ENCODE measurements around the gene CORIN.

Gene CORIN

GRCh38 chr4:47647544-47647943 lies 190.3 kb downstream of the CORIN start (continued):
- TF ChIP-seq ZNF692 (tag by site-specific recombination; IDR thresholded peaks at IDR 0.05) = no peak
- TF ChIP-seq, protein P1, sequence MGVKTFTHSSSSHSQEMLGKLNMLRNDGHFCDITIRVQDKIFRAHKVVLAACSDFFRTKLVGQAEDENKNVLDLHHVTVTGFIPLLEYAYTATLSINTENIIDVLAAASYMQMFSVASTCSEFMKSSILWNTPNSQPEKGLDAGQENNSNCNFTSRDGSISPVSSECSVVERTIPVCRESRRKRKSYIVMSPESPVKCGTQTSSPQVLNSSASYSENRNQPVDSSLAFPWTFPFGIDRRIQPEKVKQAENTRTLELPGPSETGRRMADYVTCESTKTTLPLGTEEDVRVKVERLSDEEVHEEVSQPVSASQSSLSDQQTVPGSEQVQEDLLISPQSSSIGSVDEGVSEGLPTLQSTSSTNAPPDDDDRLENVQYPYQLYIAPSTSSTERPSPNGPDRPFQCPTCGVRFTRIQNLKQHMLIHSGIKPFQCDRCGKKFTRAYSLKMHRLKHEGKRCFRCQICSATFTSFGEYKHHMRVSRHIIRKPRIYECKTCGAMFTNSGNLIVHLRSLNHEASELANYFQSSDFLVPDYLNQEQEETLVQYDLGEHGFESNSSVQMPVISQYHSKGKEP (tag by site-specific recombination; IDR thresholded peaks at IDR 0.05) = no peak

DNA sequence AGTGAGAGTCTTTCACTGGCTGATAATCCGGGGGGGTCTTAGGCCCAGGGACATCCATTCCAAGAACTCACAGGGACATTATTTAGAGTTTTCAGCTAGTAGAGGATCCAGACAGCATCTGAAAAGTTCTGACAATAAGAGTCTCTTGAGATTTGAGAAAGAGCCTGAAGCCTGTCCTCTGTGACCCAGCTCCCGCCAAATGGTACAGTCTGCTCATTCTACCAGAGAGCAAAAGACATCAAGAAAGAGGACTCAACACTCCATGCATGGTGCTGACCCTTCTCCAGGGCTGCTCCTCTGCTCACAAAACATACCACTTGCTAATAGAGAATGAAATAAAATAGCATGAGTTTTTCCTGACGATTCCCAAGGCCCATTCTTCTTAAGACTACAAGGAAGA lies 190.8 kb downstream of the CORIN start:
- H3K36me3 ChIP-seq (ENCODE audit: control insufficient read depth in 2 of 2, insufficient read depth in 1 of 2, low read length in 2 of 2) = no peaks in the 10 kb centered on the region
- no peak for TF ChIP-seq ZNF202 (tag by site-specific recombination; IDR thresholded peaks at IDR 0.05; ENCODE audit: borderline replicate concordance)
- no peak for TF ChIP-seq SALL2 (tag by site-specific recombination; IDR thresholded peaks at IDR 0.05; ENCODE audit: borderline replicate concordance)
- TF ChIP-seq ZBTB26 (tag by site-specific recombination; optimal IDR thresholded peaks at IDR 0.05) = no peak
- TF ChIP-seq ZNF768 (tag by site-specific recombination; IDR thresholded peaks at IDR 0.05) = no peak
- no peak for TF ChIP-seq ZFP37 (tag by site-specific recombination; IDR thresholded peaks at IDR 0.05)
- no peak for TF ChIP-seq SCRT1 (tag by site-specific recombination; IDR thresholded peaks at IDR 0.05; ENCODE audit: borderline replicate concordance)
- TF ChIP-seq ZNF473 (tag by site-specific recombination; IDR thresholded peaks at IDR 0.05) = no peak
- TF ChIP-seq ZNF561 (tag by site-specific recombination; IDR thresholded peaks at IDR 0.05; ENCODE audit: borderline replicate concordance) = no peak
- no peak for TF ChIP-seq ZNF585B (tag by site-specific recombination; IDR thresholded peaks at IDR 0.05)
- no peak for TF ChIP-seq GLIS2 (tag by site-specific recombination; IDR thresholded peaks at IDR 0.05)
- TF ChIP-seq ZNF148 (tag by site-specific recombination; IDR thresholded peaks at IDR 0.05; ENCODE audit: borderline replicate concordance) = no peak
- TF ChIP-seq ZBTB7A (tag by site-specific recombination; IDR thresholded peaks at IDR 0.05; ENCODE audit: low read depth) = no peak
- TF ChIP-seq ZNF560 (tag by site-specific recombination; IDR thresholded peaks at IDR 0.05; ENCODE audit: borderline replicate concordance) = no peak
- TF ChIP-seq, protein P2, sequence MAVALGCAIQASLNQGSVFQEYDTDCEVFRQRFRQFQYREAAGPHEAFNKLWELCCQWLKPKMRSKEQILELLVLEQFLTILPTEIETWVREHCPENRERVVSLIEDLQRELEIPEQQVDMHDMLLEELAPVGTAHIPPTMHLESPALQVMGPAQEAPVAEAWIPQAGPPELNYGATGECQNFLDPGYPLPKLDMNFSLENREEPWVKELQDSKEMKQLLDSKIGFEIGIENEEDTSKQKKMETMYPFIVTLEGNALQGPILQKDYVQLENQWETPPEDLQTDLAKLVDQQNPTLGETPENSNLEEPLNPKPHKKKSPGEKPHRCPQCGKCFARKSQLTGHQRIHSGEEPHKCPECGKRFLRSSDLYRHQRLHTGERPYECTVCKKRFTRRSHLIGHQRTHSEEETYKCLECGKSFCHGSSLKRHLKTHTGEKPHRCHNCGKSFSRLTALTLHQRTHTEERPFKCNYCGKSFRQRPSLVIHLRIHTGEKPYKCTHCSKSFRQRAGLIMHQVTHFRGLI (tag by site-specific recombination; IDR thresholded peaks at IDR 0.05) = no peak
- no peak for TF ChIP-seq ZNF239 (tag by site-specific recombination; IDR thresholded peaks at IDR 0.05)
- no peak for TF ChIP-seq RBAK (tag by site-specific recombination; IDR thresholded peaks at IDR 0.05)
- TF ChIP-seq, protein P3, sequence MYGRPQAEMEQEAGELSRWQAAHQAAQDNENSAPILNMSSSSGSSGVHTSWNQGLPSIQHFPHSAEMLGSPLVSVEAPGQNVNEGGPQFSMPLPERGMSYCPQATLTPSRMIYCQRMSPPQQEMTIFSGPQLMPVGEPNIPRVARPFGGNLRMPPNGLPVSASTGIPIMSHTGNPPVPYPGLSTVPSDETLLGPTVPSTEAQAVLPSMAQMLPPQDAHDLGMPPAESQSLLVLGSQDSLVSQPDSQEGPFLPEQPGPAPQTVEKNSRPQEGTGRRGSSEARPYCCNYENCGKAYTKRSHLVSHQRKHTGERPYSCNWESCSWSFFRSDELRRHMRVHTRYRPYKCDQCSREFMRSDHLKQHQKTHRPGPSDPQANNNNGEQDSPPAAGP (tag by site-specific recombination; IDR thresholded peaks at IDR 0.05) = no peak
- ChIA-PET CTCF (interaction anchor here (1.0 kb wide), 1 partner anchor 15 kb away, joined by 5 read pairs; no protein-coding TSS in a partner anchor), POLR2A (interaction anchor here (0.6 kb wide), 1 partner anchor 267 kb away, joined by 3 read pairs; the partner anchor contains the start of gene NFXL1)
- H3K4me3 ChIP-seq (ENCODE audit: low read depth, low read length) = no peak overlapping the region
- H3K27ac ChIP-seq (ENCODE audit: extremely low read depth, low read depth, low read length) = no peak overlapping the region
- no peaks in the 10 kb centered on the region for H3K4me1 ChIP-seq (ENCODE audit: control insufficient read depth, insufficient read depth, low read length)
- H3K9me3 ChIP-seq (ENCODE audit: control insufficient read depth, insufficient read depth, low read depth, low read length) = no peaks in the 10 kb centered on the region
